Stomach (tissue), 9 donors: ENCODE measurements around the gene PSME3IP1. TPM values are rescaled to one million over a fixed set of nuclear protein-coding genes. Genes with fewer than 3 reads are reported as not detected.
A peak's percentile ranks its signal among the peaks of the same experiment; 100 is the strongest.

ENCODE experiments used
- DNase-seq, 2 donors: peaks; one replicate each; pipeline versions ENCODE4 v3.0.0 to v3.0.0-alpha.2; 2013 to 2019
- H3K27ac ChIP-seq, 5 donors: fragments of 200-600 bp in 4 of 5; sonication (generic) in 4 of 5; one replicate each; pipeline ENCODE4 v1.5.1; 2013 to 2019; ENCODE audit warnings: mild to moderate bottlenecking in 1 of 5, moderate library complexity in 1 of 5
- H3K27me3 ChIP-seq, 3 donors: fragments of 200-600 bp; sonication (generic); one replicate each; pipeline ENCODE4 v1.5.1; 2017 to 2019; ENCODE audit warnings: mixed run types in 1 of 3
- H3K36me3 ChIP-seq, 4 donors: fragments of 200-600 bp; sonication (generic); 1 replicate in 3 of 4; 2 replicates in 1 of 4; pipeline ENCODE4 v1.5.1; 2016 to 2019
- H3K4me1 ChIP-seq, 4 donors: fragments of 200-600 bp; sonication (generic); one replicate each; pipeline ENCODE4 v1.5.1; 2016 to 2019
- H3K4me3 ChIP-seq, 4 donors: fragments of 200-600 bp; sonication (generic) in 3 of 4; one replicate each; pipeline ENCODE4 v1.5.1; 2016 to 2019; ENCODE audit warnings: mild to moderate bottlenecking in 1 of 4
- H3K9me3 ChIP-seq, 4 donors: fragments of 200-600 bp; sonication (generic); one replicate each; pipeline ENCODE4 v1.5.1; 2016 to 2019
- EP300 ChIP-seq: sonication (generic); formaldehyde crosslinking; IDR thresholded peaks from one replicate; pipeline ENCODE4 v1.6.1; 2017; ENCODE audit warnings: antibody characterized with exemption
- POLR2A ChIP-seq, 4 donors: fragments of 450-650 bp; IDR thresholded peaks; one replicate each; pipeline ENCODE4 v1.6.1; 2016; ENCODE audit warnings: antibody characterized with exemption in 4 of 4, control low read depth in 2 of 4, mild to moderate bottlenecking in 1 of 4, moderate library complexity in 1 of 4
- POLR2AphosphoS5 ChIP-seq, 3 donors: sonication (generic); formaldehyde crosslinking; IDR thresholded peaks; one replicate each; pipeline ENCODE4 v1.6.1; 2016; ENCODE audit warnings: antibody characterized with exemption in 3 of 3
- WGBS, 5 donors: extraction: QIAGEN DNeasy Blood & Tissue Kit in 3 of 5; methylation state at CpG; one replicate each; pipeline versions ENCODE4 v1.1.5 to v1.1.7; 2013 to 2018; 5-methylcytosine and 5-hydroxymethylcytosine counted together
- intact Hi-C: fragments of 100-400 bp; cut with DNase I; formaldehyde crosslinking; loops from one replicate; pipeline ENCODE4 v1.15.1; 2023; ENCODE audit warnings: low total_unique reads
- polyA plus RNA-seq, 3 donors: library from polyadenylated mRNA; stranded (reverse); fragments of 200-250 nt; gene quantifications; one replicate each; pipeline ENCODE4 v1.2.3, GENCODE V29; 2013
- total RNA-seq, 5 donors: library from RNA; depleted of rRNA; stranded (reverse); fragments of >200 nt; gene quantifications; one replicate each; pipeline versions ENCODE4 v1.1.0 to v1.2.3, GENCODE V29; 2014 to 2016
- TF ChIP-seq, protein P1 (sequence below), 7 experiments: fragments of 450-650 bp in 4 of 7; fragments of 200-600 bp in 3 of 7; sonication (generic) in 3 of 7; IDR thresholded peaks; one replicate each; pipeline ENCODE4 v1.5.1; 2016 to 2019; ENCODE audit warnings: antibody characterized with exemption in 7 of 7, control low read depth in 2 of 7, mild to moderate bottlenecking in 1 of 7
- donor health status: healthy with polysubstance abuse.
- donor health status: Bipolar disorder and iron deficiency.
- donor health status: healthy.

PSME3IP1 gene
- total and polyA plus RNA-seq, 8 donors = 37.4 to 104 (median 63.4) TPM

GRCh38 chr16:57137566-57138273 is 48.1 kb downstream of the PSME3IP1 start:
- DNase-seq = no peak
- H3K9me3 ChIP-seq = no peaks in the 10 kb centered on the region
- peaks cover 0 to 23% (median 0%) of the 10 kb centered on the region in 4 donors for H3K36me3 ChIP-seq
- H3K27ac ChIP-seq = no peak overlapping the region
- peaks cover 0 to 32% (median 8%) of the 10 kb centered on the region in 4 donors for H3K4me1 ChIP-seq
- WGBS, 5 donors = 75 to 90% (median 81%) methylated on average over 10 of the region's 10 CpGs
- TF ChIP-seq POLR2AphosphoS5 (IDR thresholded peaks at IDR 0.05) (no peak), POLR2A (IDR thresholded peaks at IDR 0.05) (no peak), EP300 (no peak)
- TF ChIP-seq, protein P1, sequence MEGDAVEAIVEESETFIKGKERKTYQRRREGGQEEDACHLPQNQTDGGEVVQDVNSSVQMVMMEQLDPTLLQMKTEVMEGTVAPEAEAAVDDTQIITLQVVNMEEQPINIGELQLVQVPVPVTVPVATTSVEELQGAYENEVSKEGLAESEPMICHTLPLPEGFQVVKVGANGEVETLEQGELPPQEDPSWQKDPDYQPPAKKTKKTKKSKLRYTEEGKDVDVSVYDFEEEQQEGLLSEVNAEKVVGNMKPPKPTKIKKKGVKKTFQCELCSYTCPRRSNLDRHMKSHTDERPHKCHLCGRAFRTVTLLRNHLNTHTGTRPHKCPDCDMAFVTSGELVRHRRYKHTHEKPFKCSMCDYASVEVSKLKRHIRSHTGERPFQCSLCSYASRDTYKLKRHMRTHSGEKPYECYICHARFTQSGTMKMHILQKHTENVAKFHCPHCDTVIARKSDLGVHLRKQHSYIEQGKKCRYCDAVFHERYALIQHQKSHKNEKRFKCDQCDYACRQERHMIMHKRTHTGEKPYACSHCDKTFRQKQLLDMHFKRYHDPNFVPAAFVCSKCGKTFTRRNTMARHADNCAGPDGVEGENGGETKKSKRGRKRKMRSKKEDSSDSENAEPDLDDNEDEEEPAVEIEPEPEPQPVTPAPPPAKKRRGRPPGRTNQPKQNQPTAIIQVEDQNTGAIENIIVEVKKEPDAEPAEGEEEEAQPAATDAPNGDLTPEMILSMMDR (IDR thresholded peaks at IDR 0.05) = no peak
- H3K27me3 ChIP-seq = no peaks in the 10 kb centered on the region
- H3K4me3 ChIP-seq = no peak overlapping the region
- intact Hi-C loops = no loop called here

- Histone ChIP-seq H3K9me3 (no peaks in the 10 kb centered on the region), H3K4me3 (no peak overlapping the region), H3K27me3 (no peaks in the 10 kb centered on the region), H3K27ac (no peak overlapping the region), H3K4me1 (peaks cover 0 to 26% (median 8%) of the 10 kb centered on the region in 4 donors), H3K36me3 (peaks cover 0 to 23% (median 0%) of the 10 kb centered on the region in 4 donors)
- 76 to 89% (median 85%) methylated on average over 14 of the region's 14 CpGs for WGBS, 5 donors
- no peak for TF ChIP-seq EP300
- no peak for TF ChIP-seq POLR2AphosphoS5 (IDR thresholded peaks at IDR 0.05)
- TF ChIP-seq, protein P1 (IDR thresholded peaks at IDR 0.05) = no peak
- TF ChIP-seq POLR2A (IDR thresholded peaks at IDR 0.05) = no peak
- intact Hi-C loops = no loop called here
- DNase-seq = no peak
Observed at GRCh38 chr16:57137043-57137442, 48.8 kb downstream of the PSME3IP1 start.

DNA sequence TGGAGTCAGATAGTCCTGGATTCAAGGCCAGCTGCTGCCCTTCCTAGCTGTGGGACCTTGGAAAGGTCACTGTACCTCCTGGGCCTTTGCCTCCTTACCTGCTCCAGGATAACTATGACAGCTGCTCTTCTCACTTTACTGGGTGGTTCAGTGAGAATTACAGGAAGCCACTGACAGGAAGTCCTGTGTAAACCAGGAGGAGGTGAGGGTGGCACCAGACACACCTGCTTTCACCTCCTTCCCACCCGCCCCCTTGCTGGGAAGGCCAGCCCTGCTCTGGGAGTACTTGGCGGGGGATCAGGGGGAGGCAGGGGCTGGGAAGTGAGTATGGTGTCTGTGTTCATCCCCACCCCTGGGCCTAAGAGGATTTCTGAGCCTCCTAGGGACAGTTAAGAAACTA is 50.9 kb downstream of the PSME3IP1 start:
- no peak overlapping the region for H3K4me3 ChIP-seq
- H3K9me3 ChIP-seq = no peaks in the 10 kb centered on the region
- H3K27ac ChIP-seq = peak overlapping the region in 3 of 5 donors; percentile 2 to 21 (median 15)
- H3K4me1 ChIP-seq = peaks cover 0 to 6% (median 0%) of the 10 kb centered on the region in 4 donors
- TF ChIP-seq, protein P1 (IDR thresholded peaks at IDR 0.05) = no peak
- no peak for TF ChIP-seq POLR2A (IDR thresholded peaks at IDR 0.05)
- TF ChIP-seq EP300 = no peak
- TF ChIP-seq POLR2AphosphoS5 (IDR thresholded peaks at IDR 0.05) = no peak
- intact Hi-C loops = no loop called here
- DNase-seq = peak in 1 of 2 donors; percentile 48
- peaks cover 0 to 23% (median 0%) of the 10 kb centered on the region in 4 donors for H3K36me3 ChIP-seq
- 77 to 94% (median 82%) methylated on average over 2 of the region's 2 CpGs for WGBS, 5 donors
- no peaks in the 10 kb centered on the region for H3K27me3 ChIP-seq

DNA sequence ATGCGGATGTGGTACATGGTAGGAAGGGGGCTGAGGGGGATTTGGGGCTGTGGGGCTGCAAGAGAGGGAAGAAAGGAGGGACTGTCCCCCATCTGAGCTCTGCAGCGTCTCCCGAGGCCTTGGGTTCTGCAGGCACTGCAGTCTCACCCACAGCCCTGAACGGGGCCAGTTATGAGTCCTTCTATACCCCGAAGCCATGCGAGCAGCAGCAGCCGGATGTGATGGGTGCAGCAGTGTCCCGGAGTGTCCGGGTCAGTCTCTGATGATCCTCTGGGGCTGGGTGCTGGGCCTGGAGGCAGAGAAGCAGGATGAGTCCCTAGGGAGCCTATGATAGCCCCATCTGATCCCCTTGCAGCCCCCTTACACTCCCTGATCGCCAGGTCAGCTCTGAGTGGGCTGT is 52.0 kb downstream of the PSME3IP1 start:
- Histone ChIP-seq H3K4me1 (no peaks in the 10 kb centered on the region), H3K27me3 (no peaks in the 10 kb centered on the region), H3K9me3 (no peaks in the 10 kb centered on the region), H3K27ac (no peak overlapping the region), H3K36me3 (peaks cover 0 to 23% (median 0%) of the 10 kb centered on the region in 4 donors), H3K4me3 (no peak overlapping the region)
- no peak for DNase-seq
- intact Hi-C loops = no loop called here
- TF ChIP-seq EP300 (no peak), POLR2AphosphoS5 (IDR thresholded peaks at IDR 0.05) (no peak)
- TF ChIP-seq, protein P1 (IDR thresholded peaks at IDR 0.05) = no peak
- WGBS, 5 donors = 90 to 95% (median 94%) methylated on average over 8 to 10 of the region's 10 CpGs
